HG03460 (cell line): ENCODE results near the gene PPP2R2B.

Source experiments
- ATAC-seq: cut with Tn5 transposase; IDR thresholded peaks from one replicate; pipeline ENCODE4 v1.9.1; 2021; ENCODE audit not compliant: unreplicated experiment

Gene PPP2R2B

GRCh38 chr5:146888351-146888978, 9.9 kb upstream of the PPP2R2B start:
- no peak for ATAC-seq

- no peak for ATAC-seq
Measured at GRCh38 chr5:146884066-146884626, 5.6 kb upstream of the PPP2R2B start.

GRCh38 chr5:146883511-146883910, 5.0 kb upstream of the PPP2R2B start:
- ATAC-seq = no peak

- ATAC-seq = no peak
Measured at GRCh38 chr5:146880966-146881365, 2.4 kb upstream of the PPP2R2B start.

- no peak for ATAC-seq
Measured at GRCh38 chr5:146877783-146878475, 628 bp downstream of the PPP2R2B start.

- ATAC-seq = no peak
Measured at GRCh38 chr5:146877178-146877681, 1.3 kb downstream of the PPP2R2B start.

GRCh38 chr5:146873186-146873917, 5.2 kb downstream of the PPP2R2B start:
- ATAC-seq = no peak

- no peak for ATAC-seq
Measured at GRCh38 chr5:146872188-146872587, 6.4 kb downstream of the PPP2R2B start.

- no peak for ATAC-seq
Measured at GRCh38 chr5:146867996-146868708, 10.4 kb downstream of the PPP2R2B start.

- ATAC-seq = no peak
Measured at GRCh38 chr5:146866263-146866662, 12.3 kb downstream of the PPP2R2B start.

- no peak for ATAC-seq
Measured at GRCh38 chr5:146862641-146863040, 15.9 kb downstream of the PPP2R2B start.

GRCh38 chr5:146860213-146860893, 18.2 kb downstream of the PPP2R2B start:
- ATAC-seq = no peak

GRCh38 chr5:146852089-146852488, 26.5 kb downstream of the PPP2R2B start:
- no peak for ATAC-seq

- ATAC-seq = no peak
Measured at GRCh38 chr5:146851133-146851532, 27.4 kb downstream of the PPP2R2B start.

GRCh38 chr5:146849694-146850303, 28.8 kb downstream of the PPP2R2B start:
- ATAC-seq = no peak

GRCh38 chr5:146848133-146848532, 30.4 kb downstream of the PPP2R2B start:
- ATAC-seq = no peak

- ATAC-seq = no peak
Measured at GRCh38 chr5:146840016-146840415, 38.5 kb downstream of the PPP2R2B start.

- no peak for ATAC-seq
Measured at GRCh38 chr5:146836226-146836842, 42.2 kb downstream of the PPP2R2B start.

GRCh38 chr5:146832985-146833732, 45.4 kb downstream of the PPP2R2B start:
- ATAC-seq = no peak
